GM18508 (cell line): ENCODE data around the gene MEIS1.

Experiments used
- ATAC-seq: cut with Tn5 transposase; IDR thresholded peaks from one replicate; pipeline ENCODE4 v1.9.1; 2021; ENCODE audit warnings: moderate number of reproducible peaks; ENCODE audit not compliant: insufficient read depth, unreplicated experiment

MEIS1 gene

DNA sequence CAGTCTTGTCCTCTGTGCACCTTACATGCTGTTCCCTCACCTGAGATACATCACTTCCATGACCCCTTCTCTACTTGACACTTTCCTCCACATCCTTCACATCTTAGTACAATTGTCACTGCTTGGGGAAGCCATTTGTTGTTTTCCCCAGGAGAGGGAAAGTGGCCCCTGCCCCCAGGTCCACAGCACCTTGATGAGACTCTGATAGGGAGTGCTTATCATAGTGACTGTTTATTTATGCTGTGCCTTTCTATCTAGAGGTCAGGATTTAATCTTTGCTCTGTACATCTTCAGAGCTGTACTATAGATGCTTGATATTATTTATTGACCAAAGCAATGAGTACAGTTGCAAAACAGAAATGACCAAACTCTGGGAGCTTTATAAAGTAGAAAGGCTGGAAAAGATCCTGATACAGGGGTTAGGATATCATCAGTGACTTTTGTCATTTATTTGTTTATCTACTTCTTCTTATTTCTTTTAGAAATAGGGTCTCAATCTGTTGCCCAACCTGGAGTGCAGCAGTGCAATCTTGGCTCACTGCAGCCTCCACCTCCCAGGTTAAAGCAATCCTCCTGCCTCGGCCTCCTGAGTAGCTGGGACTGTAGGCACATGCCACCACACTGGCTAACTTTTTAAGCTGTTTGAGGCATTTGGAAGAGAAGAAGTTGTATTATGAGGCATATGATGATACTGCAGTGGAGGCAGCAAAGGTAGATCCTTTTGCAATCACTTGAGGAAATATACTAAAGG is 94.2 kb downstream of the MEIS1 start:
- no peak for ATAC-seq

GRCh38 chr2:66530651-66531050 is 95.7 kb downstream of the MEIS1 start:
- no peak for ATAC-seq

DNA sequence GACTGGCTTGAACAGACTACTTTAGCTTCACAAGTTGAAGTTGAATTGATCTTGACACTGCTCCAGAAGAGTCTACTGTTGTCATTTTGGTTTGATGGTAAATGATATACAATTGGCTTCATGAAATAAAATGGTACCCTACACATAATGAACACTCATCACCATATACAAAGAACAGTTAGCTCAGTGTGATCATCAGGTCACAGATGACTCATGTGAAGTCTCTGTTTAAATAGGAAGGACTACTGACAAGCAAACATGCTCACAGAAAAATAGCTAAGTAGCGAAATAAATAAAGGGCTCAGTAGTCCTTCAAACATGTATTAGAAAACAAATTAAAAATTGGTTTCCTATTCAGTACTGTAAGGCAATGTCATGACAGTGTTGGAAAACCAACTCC is 96.2 kb downstream of the MEIS1 start:
- no peak for ATAC-seq

DNA sequence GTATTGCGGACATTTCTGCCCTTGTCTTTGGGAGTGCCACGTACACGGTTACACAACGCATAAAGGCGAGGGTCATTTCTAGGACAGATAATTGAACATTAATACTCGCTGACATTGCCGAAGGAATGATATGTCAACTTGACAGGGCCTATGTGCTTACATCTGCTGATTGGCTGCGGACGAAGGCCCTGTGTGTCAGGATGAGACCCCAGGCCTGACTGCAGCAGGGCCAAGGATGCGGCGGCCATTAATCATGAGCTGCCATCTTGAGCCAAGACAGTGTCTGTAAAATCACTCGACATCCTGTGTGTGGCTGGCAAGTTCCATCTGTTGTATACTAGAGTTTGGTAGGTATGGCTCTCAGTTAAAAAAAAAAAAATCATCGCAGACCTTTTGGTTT is 96.6 kb downstream of the MEIS1 start:
- ATAC-seq: no peak

GRCh38 chr2:66532972-66533868 is 98.3 kb downstream of the MEIS1 start:
- no peak for ATAC-seq

GRCh38 chr2:66534461-66534860 is 99.5 kb downstream of the MEIS1 start:
- no peak for ATAC-seq

DNA sequence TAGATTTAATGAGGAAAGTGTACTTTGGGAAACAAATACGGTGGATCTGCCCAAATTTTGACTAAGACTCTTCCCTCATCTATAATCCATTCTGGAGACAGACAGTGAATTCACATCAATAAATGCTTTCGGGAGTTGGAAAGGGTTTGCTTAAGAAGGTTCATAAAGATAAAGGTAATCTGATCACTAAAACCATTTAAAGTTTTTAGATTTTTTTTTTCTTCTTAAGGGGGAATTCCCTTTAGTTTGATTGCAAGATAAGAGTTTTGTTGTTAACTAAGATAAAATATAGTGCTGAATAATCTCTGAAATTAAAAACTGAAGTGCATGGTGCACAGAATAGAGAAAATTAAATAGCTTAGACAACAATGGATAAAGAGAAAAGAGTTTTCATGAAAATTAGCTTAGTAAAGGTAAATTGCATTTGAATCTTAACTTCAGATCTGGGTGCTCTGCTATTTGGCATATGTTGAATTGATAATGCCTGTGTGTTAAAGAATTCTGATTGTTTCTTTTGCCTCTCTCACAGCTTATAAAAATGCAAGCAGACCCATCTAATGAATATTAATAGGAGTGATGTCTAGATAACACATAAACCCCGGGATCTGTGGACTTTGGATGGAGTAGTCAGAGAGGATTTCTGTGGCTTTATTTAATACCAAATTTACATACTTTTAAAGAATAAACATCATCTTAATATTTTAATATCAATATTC is 100.8 kb downstream of the MEIS1 start:
- ATAC-seq: no peak

DNA sequence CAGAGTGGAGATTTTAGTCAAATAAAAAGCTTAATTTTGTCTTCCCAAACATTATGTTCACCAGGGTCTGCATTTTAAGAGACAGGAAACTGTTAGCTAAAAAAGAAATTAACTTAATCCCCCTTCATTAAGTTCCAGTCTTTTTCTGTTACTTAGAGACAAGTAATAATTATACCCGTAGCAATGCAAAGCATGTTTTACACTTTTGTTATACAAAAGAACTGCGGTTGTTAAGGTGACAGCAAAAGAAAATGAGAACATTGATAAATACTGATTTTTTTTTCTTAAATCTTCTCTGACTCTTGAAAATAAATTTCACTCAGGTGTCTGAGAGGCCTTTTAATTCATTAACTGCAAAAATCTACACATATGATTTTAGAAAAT is 101.4 kb downstream of the MEIS1 start:
- no peak for ATAC-seq

GRCh38 chr2:66536997-66537396 is 102.1 kb downstream of the MEIS1 start:
- no peak for ATAC-seq

- no peak for ATAC-seq
Measured at GRCh38 chr2:66538291-66538690, 103.4 kb downstream of the MEIS1 start.

DNA sequence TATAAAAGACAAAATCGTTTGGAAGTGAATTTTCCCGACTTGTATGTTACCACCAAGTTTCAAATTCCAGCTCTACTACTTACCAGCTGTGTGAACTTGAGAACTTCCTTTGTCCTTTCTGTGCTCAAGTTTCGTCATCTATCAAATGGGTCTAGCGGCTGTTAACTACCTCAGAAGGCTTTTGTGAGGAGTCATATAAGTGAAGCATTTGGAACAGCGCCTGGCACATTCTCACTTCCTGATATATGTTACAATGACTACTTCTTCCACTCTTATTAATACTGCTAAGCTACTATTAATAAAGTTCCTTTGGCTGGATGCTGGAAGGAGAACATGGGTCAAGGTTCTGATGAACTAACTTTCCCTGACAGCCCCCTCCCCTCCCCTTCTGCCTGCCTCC is 104.5 kb downstream of the MEIS1 start:
- no peak for ATAC-seq

DNA sequence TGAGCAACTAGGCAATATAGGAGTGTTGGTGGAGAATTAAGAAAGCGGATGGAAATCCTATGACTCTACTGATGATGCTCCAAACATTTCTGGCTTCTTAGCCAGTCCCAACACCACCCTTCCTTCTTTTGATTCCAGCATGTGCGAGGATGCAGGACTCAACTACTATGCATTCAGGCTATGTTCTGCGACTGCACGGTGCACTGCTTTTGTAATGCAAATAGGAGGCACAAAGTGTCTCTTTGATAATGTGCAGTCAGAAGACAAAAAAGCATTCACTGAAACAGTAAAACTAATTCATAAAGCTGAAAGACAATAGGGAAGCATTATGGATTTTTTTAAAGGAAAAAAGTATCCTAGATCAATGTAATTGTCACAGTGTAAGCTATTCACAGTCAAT is 106.7 kb downstream of the MEIS1 start:
- no peak for ATAC-seq

DNA sequence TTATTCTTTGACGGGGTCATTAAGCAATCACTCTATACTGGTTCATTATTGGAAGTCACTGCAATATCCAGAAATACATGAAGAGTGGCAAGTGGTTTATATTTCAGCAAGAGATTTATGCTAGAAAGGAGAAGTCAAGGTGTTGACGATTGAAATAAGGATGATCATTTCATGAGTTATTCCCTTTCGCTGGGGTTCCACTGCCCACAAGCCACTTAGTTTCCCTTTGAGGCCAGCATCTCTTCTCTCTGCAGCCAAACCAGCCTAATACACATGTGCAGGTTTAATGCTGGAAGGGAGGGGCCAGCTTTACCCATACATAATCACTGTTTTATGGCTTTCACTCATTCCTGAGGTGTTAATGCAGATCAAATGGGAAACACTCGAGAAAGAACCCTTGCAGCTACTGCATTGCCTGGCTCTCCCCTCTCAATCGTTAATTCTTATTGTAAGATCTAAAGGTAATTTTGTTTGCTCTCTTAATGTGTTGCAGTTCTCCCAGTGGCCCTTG is 108.4 kb downstream of the MEIS1 start:
- ATAC-seq: no peak

DNA sequence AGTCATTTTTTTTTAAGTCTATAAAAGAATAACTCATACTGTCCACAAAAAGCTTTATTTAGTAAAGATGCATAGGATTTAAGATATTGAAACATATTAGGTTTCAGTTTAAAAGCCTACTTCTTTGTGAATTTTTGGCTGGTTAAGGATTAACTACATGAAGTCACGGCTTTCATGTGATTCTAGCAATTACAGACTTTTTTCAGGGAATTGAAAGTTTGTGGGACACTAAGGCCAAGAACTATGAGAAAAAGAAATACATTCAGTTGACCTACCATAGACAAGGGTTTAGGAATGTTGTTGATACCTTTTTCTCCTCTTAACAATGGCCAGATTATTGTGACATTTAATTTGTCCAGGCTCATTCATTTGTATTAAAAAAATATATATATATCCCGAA is 109.3 kb downstream of the MEIS1 start:
- no peak for ATAC-seq

- ATAC-seq: no peak
Measured at GRCh38 chr2:66545258-66545657, 110.3 kb downstream of the MEIS1 start.

- no peak for ATAC-seq
Measured at GRCh38 chr2:66547118-66547517, 112.2 kb downstream of the MEIS1 start.

DNA sequence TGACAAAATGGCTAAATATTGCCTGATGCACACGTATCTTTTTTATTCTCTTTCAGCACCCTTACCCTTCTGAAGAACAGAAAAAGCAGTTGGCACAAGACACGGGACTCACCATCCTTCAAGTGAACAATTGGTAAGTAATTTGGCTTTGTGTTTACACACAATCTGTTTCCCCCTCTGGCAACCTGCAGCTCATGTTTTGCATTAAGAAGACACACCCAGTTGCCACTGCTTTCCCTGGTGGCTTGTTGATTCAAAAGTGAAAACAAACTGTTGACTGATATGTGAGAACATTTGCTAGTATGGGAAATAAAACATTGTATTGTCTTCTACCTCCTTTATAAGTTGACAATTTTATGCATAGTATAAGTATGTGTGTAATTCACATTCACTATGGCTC is 113.0 kb downstream of the MEIS1 start:
- ATAC-seq: no peak

GRCh38 chr2:66548422-66548821 is 113.5 kb downstream of the MEIS1 start:
- ATAC-seq: no peak

GRCh38 chr2:66550826-66551225 is 115.9 kb downstream of the MEIS1 start:
- ATAC-seq: no peak

- no peak for ATAC-seq
Measured at GRCh38 chr2:66553370-66553769, 118.4 kb downstream of the MEIS1 start.

GRCh38 chr2:66555091-66555490 is 120.2 kb downstream of the MEIS1 start:
- no peak for ATAC-seq
